Hematopoietic multipotent progenitor cell treated with erythropoietin and hydrocortisone succinate and interleukin-3 and kit ligand, for 8 days (in vitro differentiated cells): Measurements from ENCODE around the gene DEPP1.
A peak's percentile ranks its signal among the peaks of the same experiment; 100 is the strongest.
"Not testable (repeated sequence)": the region's sequence is repeated elsewhere in the genome, so short reads cannot be mapped to it uniquely, and the experiment has no call there.

Experiments used
- DNase-seq: peaks from one replicate; pipeline ENCODE4 v3.0.0-alpha.2; 2015

The DEPP1 gene

DNA sequence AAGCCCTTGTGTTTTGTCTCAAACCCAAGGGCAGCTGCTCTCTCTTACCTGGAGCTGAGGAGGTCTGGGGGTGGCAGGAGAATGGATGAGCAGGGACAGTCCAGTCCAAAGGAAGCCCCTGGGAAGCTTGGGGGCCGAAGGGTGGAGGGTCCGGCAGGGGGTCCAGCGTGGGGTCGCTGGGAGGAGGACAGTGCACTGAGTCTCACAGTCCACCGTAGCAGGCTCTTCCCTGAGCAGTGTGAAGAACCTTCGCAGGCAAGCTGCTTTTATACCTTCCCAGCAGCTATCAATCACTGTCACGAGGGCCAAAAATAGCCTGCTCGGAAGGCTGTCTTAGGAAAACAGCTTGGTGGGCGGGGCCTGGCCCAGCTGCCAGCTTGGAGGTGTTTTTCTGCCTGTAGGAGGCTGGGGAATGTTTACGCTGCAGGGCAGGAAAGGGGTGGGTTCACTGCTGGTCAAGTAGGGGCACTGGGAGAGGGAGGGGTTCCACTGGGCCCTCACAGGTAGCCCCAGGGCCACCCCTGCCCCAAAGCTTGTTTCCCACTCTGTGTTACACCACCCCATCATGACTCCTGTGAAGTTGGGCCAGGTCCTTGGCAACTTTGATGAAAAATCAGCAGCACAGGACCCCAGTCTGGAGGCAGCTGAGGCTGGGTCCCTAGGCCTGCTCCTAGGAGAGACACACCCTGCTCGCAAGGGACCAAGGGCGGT lies at the start of gene DEPP1:
DEPP1 (minus strand) TSS at position 240 of the 711 bp plus-strand sequence. CDS start 779 bp downstream, outside the sequence.
- peak; percentile 44 for DNase-seq

GRCh38 chr10:45023426-45023825 lies 44.8 kb upstream of the DEPP1 start:
- DNase-seq, result no peak

DNA sequence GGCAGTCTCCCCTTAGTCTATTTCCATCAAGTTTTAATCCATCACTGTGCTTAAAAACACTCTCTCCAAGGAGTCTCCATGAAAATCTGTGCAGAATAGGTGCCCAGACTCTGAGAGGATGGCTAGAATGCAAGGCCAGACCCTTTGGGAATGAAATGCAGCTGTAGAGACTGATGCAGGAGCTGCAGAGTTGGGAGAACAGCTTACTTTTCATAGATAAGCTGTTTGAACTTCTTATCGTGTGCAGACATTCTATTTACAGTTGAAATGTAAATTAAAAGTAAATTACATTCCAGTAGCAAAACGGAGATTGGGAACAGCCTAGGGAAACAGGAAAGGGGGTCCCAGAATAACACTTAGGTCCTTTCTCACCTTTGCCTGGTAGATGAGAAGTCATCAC lies 37.0 kb upstream of the DEPP1 start:
- no peak for DNase-seq

DNA sequence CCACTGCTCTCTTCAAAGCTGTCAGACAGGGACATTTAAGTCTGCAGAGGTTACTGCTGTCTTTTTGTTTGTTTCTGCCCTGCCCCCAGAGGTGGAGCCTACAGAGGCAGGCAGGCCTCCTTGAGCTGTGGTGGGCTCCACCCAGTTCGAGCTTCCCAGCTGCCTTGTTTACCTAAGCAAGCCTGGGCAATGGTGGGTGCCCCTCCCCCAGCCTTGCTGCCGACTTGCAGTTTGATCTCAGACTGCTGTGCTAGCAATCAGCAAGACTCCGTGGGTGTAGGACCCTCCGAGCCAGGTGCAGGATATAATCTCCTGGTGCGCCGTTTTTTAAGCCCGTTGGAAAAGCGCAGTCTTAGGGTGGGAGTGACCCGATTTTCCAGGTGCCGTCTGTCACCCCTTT lies 35.9 kb upstream of the DEPP1 start:
- not testable (repeated sequence) for DNase-seq

DNA sequence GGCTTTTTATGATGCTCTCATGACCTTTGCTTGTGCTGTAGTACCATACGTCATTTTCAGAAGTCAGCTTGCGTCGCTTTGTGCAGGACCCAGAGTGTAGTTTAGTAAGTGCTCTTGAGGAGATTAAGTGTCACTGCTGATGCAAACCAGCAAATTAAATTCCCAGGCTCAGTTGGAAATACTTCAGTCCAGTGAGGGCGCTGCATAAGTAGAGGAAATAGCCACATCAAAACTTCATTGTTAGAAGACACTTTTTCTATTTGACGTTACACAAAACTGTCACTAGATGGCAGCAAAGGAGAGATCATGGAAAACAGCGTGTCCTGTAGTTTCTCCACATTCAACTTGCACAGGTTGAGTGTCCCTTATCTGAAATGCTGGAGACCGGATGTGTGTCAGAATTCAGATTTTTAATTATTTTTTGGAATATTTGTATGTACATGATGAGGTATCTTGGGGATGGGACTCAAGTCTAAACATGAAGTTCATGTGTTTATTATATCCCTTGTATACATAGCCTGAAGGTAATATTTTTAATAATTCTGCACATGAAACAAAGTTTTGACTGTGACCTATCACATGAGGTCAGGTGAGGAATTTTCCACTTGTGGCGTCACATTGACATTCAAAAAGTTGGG lies 30.0 kb upstream of the DEPP1 start:
- DNase-seq, result peak; percentile 91

DNA sequence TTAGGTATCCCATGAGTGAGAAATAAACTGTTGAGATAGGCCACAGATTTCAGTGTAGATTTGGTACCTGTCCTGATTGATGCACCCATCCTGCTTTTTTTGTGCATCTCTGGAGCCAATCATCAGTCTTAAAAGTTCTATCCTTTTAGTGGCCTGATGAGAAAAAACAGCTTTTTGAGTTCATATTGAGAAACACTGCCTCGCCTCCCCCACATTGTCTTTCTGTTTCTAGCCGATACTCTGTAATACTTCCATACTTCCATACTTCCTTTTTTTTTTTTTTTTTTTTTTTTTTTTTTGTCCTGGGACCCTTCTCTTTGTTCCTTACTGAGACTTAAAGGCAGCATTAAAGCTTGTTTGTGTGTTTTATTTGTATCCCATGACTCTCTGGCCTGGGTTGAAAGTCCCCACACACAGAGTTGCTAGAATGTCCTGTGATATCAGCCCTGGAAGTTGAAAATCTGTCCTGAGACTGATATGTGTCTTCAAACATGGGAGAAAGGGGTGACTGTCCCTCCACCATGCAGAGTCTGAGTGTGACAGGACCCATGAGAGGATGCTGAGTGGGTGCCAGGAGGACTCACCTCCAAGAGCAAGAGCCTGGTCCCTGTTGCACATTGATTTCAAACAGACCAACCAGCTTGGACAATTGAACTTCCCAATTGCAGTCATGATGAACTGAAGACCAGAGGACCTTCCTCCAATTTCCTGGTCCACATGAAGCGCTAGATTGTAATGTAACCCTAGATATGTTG lies 27.8 kb upstream of the DEPP1 start:
- no peak for DNase-seq

DNA sequence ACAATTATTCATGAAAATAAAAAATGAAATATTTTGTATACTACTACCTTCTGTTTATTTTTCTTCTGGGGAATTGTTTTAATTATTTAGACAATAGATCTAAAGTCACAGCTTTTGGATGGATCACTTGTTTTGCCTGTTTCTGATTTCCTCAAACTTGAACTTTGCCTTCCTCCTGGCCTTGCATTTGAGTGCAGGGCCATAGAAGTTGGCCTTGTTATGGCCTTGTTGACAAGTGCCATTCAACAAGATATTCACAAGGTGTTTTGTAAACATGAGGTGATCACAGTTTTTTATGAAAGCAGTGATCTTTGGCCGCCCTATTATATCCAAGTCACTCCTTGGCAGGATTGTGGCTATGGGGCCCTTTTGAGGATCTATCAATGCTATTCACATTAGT lies 26.7 kb upstream of the DEPP1 start:
- no peak for DNase-seq

DNA sequence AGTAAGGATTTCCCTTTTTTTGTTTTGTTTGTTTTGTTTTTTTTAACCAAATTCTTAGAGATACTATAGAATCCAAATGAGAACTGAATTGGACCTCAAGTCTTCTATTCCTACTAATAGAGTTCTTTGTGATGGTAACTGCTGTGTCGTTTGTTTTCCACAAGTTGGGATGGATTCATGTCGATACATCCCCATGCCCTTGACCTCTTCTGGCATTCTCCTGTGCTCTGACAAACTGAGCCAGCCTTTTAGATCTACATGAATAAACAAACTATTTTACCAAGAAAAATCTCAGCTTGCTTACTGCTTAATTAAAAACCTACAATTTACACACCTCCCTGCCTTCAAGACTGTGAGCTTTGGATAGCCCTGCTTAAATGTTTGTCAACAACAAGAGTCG lies 26.1 kb upstream of the DEPP1 start:
- DNase-seq, result no peak

DNA sequence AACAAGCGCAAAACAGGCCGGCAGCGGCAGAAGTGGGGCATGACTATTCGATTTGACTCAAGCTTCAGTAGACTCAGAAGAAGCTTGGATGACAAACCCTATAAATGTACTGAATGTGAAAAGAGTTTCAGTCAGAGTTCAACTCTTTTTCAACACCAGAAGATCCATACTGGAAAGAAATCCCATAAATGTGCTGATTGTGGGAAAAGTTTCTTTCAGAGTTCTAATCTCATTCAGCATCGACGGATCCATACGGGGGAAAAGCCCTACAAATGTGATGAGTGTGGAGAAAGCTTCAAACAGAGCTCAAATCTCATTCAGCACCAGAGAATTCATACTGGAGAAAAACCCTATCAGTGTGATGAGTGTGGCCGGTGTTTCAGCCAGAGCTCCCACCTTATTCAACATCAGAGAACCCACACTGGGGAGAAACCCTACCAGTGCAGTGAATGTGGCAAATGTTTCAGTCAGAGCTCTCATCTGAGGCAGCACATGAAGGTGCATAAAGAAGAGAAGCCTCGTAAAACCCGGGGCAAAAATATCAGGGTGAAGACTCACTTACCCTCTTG lies 24.9 kb upstream of the DEPP1 start:
- no peak for DNase-seq

GRCh38 chr10:45001381-45002148 lies 23.0 kb upstream of the DEPP1 start:
- DNase-seq, result peak; percentile 55

- DNase-seq, result peak; percentile 65
Observed at GRCh38 chr10:45000752-45001380, 22.3 kb upstream of the DEPP1 start, which contains the start of gene ZNF22. Gene ZNF22 (plus strand): TSS chr10:45000923. CDS start chr10:45003369, 2,446 bp downstream.

- DNase-seq, result no peak
Observed at GRCh38 chr10:45000138-45000751, 21.6 kb upstream of the DEPP1 start.

- no peak for DNase-seq
Observed at GRCh38 chr10:44998146-44998631, 19.6 kb upstream of the DEPP1 start.

DNA sequence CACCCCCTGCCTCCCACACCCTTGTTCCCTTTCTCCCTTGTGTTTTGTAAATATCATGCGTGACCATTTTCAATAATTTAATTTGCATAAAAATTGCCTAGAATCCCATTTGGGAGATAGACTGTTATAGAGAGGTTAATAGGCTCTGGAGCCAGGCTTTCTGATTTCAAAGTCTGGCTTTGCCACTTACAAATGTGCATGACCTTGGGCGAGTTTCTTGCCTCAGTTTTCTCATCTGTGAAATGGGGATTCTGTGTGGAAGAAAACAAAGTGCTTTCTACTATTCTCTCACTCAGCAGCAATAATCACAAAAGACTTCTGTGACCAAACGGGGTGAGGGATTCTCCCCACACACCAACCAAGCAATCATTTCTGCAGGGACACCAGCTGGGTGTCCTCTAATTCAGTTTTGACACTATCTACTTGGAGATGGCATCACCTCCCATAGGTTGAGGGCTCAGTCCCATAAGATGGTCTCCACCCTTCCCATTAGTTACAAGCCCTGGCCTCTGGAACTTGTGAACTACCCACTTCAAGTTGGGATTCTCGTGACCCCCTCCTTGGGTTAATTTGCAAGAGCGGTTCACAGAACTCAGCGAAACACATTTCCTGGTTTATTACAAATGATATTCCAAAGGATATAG lies 18.6 kb upstream of the DEPP1 start:
- no peak for DNase-seq

- no peak for DNase-seq
Observed at GRCh38 chr10:44995914-44996669, 17.5 kb upstream of the DEPP1 start.

DNA sequence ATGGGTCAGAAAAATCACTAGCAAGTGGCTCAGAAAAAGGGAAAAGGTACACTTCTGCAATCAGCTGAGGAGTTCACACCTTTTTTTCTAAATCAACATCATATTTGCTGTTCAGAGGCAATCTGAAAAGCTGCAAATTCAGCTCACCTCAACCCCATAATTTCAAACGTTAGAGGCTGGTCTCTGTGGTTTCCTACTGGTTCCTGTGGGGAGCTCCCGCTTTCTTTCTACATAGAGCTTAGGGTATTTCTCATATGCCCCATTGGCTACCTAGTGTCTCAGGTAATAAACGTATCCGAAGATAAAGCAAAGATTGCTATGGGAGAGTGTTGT lies 16.9 kb upstream of the DEPP1 start:
- DNase-seq, result no peak

- no peak for DNase-seq
Observed at GRCh38 chr10:44994752-44995530, 16.3 kb upstream of the DEPP1 start.

GRCh38 chr10:44993922-44994751 lies 15.5 kb upstream of the DEPP1 start:
- DNase-seq, result no peak
